Type B pancreatic cell (in vitro differentiated cells): Measurements from ENCODE around the gene GATA5. TPM values are rescaled to one million over a fixed set of nuclear protein-coding genes. Genes with fewer than 3 reads are reported as not detected.
A peak's percentile ranks its signal among the peaks of the same experiment; 100 is the strongest.

Experiments
- DNase-seq: peaks from one replicate; pipeline ENCODE4 v3.0.0; 2021; ENCODE audit warnings: mixed read lengths; ENCODE audit not compliant: unreplicated experiment; ENCODE audit errors: extremely low spot score
- H3K27ac Mint-ChIP-seq: 2 replicates; pipeline ENCODE4 v1.8.0; 2021; ENCODE audit warnings: mild to moderate bottlenecking, mixed read lengths
- H3K27me3 Mint-ChIP-seq: 2 replicates; pipeline ENCODE4 v1.8.0; 2021; ENCODE audit warnings: mixed read lengths
- H3K36me3 Mint-ChIP-seq: 2 replicates; pipeline ENCODE4 v1.8.0; 2021; ENCODE audit warnings: mixed read lengths
- H3K4me1 Mint-ChIP-seq: one replicate; pipeline ENCODE4 v1.8.0; 2021; ENCODE audit warnings: mixed read lengths; ENCODE audit not compliant: unreplicated experiment
- H3K4me3 Mint-ChIP-seq: 2 replicates; pipeline ENCODE4 v1.8.0; 2021; ENCODE audit warnings: mild to moderate bottlenecking, mixed read lengths
- H3K9me3 Mint-ChIP-seq: 2 replicates; pipeline ENCODE4 v1.8.0; 2021; ENCODE audit warnings: mixed read lengths
- total RNA-seq: library from RNA; stranded (reverse); gene quantifications from 2 replicates; pipeline ENCODE4 v1.2.1, GENCODE V29; 2021; ENCODE audit warnings: low replicate concordance
- TF ChIP-seq, protein P1 (sequence below): fragments of 200-600 bp; sonication (generic); conservative IDR thresholded peaks from 2 replicates; pipeline ENCODE4 v1.5.0; 2021; ENCODE audit warnings: antibody characterized with exemption, mild to moderate bottlenecking

Gene GATA5
- total RNA-seq, 1 donor from 2014 or later = 10.8 TPM

DNA sequence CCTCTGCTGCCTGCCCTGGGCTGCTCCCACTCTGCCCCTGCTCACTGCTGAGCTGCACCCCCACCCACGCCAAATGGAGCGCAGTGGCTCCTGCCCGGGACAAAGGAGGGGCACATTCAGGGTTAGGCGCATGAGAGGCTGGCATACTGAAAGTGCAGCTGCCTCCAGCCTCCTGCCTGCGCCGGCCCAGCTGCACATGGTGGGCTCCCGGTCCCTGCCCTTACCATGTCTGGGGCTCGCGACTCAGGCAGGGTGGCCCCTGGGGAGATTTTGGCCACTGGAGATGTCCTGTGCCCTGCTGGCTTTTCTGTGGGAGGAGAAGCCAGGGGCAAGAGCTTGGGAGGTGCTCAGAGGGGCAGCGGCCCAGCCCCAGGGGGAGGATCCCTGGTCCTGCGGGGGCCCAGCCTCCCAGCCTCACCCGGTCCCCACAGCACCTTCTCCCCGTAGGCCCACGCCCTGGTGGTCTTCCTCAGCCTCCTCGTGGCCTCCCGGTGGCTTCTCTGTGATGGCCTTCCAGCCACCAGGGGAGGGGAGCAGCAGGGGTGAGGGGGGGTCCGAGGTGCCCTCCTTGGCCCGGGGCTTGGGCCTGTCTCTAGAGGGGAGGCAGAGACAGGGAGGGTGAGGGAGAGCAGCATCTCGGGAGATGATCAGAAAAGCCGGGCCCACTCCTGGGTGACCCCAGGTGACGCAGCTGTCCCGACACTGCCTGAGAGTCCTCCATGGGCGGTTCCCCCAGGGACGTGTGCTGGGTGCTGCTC, 60.3 kb downstream of the GATA5 start:
- Mint-ChIP-seq H3K4me3 (no peak overlapping the region), H3K27ac (no peak overlapping the region), H3K27me3 (no peaks in the 10 kb centered on the region), H3K9me3 (no peaks in the 10 kb centered on the region), H3K36me3 (no peaks in the 10 kb centered on the region), H3K4me1 (peaks cover 5% of the 10 kb centered on the region)
- DNase-seq = no peak
- TF ChIP-seq, protein P1, sequence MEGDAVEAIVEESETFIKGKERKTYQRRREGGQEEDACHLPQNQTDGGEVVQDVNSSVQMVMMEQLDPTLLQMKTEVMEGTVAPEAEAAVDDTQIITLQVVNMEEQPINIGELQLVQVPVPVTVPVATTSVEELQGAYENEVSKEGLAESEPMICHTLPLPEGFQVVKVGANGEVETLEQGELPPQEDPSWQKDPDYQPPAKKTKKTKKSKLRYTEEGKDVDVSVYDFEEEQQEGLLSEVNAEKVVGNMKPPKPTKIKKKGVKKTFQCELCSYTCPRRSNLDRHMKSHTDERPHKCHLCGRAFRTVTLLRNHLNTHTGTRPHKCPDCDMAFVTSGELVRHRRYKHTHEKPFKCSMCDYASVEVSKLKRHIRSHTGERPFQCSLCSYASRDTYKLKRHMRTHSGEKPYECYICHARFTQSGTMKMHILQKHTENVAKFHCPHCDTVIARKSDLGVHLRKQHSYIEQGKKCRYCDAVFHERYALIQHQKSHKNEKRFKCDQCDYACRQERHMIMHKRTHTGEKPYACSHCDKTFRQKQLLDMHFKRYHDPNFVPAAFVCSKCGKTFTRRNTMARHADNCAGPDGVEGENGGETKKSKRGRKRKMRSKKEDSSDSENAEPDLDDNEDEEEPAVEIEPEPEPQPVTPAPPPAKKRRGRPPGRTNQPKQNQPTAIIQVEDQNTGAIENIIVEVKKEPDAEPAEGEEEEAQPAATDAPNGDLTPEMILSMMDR = no peak

DNA sequence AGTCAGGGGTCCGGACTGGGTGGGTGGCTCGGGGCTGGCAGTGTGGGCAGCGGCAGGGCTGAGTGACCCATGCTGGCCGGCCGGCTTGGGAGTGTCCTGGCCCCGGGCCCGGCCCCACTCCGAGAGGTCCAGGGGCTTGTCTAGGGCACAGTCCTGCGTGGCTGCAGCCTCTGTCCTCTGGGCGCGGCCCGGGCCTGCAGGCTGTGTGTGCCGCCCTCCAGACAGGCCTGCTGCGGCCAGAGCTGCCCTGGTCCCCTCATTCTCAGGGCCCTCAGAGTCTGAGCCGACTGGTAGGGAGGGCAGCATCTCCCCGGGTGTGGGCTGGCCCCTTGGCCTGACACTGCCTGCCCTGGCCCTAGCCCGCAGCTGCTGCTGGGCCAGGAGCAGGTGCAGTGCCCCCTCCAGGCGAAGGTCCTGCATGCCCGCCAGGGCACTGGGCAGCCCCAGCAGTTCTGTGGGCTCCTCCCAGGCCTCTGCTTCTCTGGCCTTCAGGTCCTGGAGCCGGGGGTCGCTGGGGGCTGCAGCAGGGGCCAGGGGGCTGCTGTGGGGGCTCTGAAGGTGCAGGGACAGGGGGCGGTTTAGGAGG, 61.8 kb downstream of the GATA5 start:
- Mint-ChIP-seq H3K27ac (no peak overlapping the region), H3K27me3 (no peaks in the 10 kb centered on the region), H3K9me3 (no peaks in the 10 kb centered on the region), H3K36me3 (no peaks in the 10 kb centered on the region), H3K4me1 (peaks cover 9% of the 10 kb centered on the region), H3K4me3 (no peak overlapping the region)
- DNase-seq = no peak
- TF ChIP-seq, protein P1 = peak; percentile 33

Other genes with a start within 250 kb of the GATA5 start
- gene OSBPL2, start 237.5 kb downstream of the GATA5 start, total RNA-seq = 43.7 and 60.5 TPM in 2 replicates
- gene ADRM1, start 173.0 kb downstream of the GATA5 start, total RNA-seq = 67.2 and 71.5 TPM in 2 replicates
- gene LAMA5, start 108.7 kb downstream of the GATA5 start, total RNA-seq = 246 and 611 TPM in 2 replicates
- 1,432 and 1,737 TPM in 2 replicates for gene RPS21, start 88.9 kb downstream of the GATA5 start, total RNA-seq
- gene CABLES2, start 68.7 kb downstream of the GATA5 start, total RNA-seq = 11.7 and 18.4 TPM in 2 replicates
- gene RBBP8NL, start 48.5 kb downstream of the GATA5 start, total RNA-seq = 7.3 and 17.9 TPM in 2 replicates
- 2.6 and 5.3 TPM in 2 replicates for gene SLCO4A1, start 166.5 kb upstream of the GATA5 start, total RNA-seq
- 0.24 TPM in 1 of 2 replicates, not detected in the other for gene NTSR1, start 232.8 kb upstream of the GATA5 start, total RNA-seq